HL-60/S4 (cell line): ENCODE data around the gene CTBP2.
"Not testable (repeated sequence)": the region's sequence is repeated elsewhere in the genome, so short reads cannot be mapped to it uniquely, and the experiment has no call there.

Experiments used
- in situ Hi-C: fragments of 300-500 bp; cut with MboI; formaldehyde crosslinking; loops from 2 replicates; pipeline ENCODE4 v1.14.3; 2022; ENCODE audit warnings: low sequenced_read_pairs

CTBP2 gene

DNA sequence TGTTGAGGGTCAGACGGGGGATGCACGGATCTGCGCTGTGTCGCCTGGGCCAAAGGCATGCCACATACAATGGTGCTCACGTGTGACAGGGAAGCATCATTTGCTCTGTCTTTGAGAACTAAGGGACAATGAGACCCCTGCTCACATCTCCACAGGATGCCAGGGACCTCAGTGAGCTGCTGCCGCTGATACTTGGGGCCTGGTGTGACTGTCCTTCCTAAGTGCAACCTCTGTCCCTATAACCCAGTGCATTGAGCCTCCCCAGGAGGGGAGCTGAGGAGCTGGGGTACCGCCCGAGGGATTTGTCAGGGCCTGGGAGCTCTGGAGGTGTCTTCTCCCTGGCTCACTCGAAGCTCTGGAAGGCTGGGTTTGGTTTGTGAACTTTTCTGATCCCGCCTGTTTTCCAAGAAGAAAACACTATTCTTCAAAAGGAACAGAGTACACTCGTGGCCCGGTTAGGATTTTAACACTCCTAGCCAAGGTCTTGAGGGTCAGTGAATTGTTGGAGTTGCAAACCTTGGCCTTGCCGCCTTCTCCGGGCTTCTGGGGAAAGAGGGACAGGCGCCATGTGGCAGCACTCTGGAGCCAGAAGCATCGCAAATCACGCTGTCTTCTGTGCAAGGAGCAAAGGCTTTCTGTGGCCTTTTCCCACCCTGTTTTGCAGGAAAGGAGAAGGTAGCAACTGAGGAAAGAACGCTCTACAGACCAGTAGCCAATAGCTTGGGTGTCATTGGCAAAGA lies 26.2 kb upstream of the CTBP2 start:
- in situ Hi-C loops, result no loop called here

DNA sequence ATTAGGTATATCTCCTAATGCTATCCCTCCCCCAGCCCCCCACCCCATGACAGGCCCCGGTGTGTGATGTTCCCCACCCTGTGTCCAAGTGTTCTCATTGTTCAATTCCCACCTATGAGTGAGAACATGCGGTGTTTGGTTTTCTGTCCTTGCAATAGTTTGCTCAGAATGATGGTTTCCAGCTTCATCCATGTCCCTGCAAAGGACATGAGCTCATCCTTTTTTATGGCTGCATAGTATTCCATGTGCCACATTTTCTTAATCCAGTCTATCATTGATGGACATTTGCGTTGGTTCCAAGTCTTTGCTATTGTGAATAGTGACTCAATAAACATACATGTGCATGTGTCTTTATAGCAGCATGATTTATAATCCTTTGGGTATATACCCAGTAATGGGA lies 18.7 kb upstream of the CTBP2 start:
- in situ Hi-C loops, result not testable (repeated sequence)

- in situ Hi-C loops, result no loop called here
Measured at GRCh38 chr10:125177641-125178640, 17.6 kb upstream of the CTBP2 start.

DNA sequence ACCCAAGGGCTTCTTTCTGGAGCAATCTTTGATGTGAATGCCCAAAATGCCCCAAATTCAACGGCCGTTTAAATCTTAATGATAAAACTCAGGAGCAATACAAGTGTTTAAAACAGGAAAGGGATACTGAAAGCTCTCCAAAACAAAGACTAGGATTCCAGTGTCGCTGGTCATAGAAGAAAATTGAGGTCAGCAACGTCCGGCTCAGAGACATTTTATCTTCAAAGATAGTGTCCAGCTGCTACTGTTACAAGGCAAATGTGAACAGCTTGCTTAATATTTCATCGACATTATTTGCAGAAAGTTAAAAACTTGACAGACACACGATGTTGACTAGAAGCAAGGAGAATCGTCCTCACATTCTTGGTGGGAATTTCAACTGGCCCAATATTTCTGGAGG lies 15.4 kb upstream of the CTBP2 start:
- in situ Hi-C loops, result no loop called here

GRCh38 chr10:125174360-125174759 lies 14.0 kb upstream of the CTBP2 start:
- in situ Hi-C loops, result no loop called here

DNA sequence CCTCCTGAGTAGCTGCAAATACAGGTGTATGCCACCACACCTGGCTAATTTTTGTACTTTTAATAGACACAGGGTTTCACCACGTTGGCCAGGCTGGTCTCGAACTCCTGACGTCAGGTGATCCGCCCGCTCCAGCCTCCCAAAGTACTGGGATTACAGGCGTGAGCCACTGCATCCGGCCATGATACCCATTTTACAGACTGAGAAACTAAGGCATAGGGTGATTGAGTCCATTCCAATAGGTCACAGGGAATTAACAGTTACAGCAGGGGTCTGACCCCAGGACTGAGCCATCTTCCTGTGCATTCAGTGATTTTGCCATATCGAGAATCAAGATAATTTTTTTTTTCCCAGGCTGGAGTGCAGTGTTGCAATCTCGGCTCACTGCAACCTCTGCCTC lies 12.3 kb upstream of the CTBP2 start:
- in situ Hi-C loops, result no loop called here

DNA sequence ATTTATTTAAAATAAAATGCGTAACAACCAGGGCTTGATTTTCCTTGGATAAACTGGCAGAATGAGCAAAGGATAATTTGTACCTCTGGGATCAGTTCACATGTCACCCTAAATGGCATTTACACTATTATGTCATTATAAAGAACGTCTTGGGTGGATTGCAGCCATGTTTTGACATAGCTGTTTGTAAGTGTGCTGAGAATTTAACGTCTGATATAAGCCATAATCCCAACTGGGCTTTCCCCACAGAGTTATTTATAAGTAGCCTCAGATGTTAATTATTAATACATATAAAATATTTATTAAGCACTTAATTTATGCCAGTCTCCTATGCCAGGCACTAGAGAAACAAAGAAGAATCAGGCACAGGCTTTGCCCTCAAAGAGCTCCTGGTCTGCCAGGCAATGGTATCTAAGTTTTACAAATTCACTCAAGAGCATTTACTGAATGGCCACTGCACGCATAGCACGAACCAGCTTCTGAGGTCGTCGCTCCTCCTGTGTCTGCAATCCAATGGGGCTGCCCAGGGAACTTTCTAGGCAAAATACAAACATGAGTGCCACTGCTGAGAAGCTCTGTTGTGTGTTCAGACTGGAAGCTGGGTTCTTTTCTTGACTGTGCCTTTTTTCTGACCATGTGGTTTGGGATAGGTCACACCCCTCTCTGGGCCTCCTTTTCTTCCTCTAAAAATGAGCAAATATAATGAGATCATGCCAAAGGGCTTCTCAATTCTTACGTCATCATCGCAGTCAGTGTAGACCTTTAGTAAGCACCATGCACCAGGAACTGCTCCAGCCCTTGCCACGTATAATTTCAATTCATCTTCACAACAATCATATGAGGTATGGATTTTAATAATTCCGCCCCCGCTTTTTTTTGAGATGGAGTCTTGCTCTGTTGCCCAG lies 11.3 kb upstream of the CTBP2 start:
- in situ Hi-C loops, result no loop called here

DNA sequence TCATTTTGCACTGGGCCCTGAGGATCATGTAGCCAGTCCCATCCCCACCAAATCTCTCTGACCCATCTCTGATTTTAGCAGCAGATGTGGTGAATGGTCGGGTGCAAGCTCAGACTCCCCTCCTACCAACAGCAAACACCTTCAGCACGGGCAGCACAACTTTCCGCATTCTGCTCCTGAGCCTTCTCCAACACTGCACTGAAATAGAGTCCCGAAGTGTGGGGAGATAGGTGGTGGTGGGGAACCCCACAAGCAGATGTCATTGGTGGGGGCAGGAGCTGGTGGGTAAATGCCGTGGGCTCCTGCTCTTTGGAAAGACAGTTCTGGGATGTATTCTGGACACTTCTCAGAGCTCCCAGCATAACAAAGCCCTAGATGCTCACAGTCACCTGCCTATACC lies 9.6 kb upstream of the CTBP2 start:
- in situ Hi-C loops, result no loop called here

GRCh38 chr10:125169279-125169678 lies 8.9 kb upstream of the CTBP2 start:
- in situ Hi-C loops, result no loop called here

GRCh38 chr10:125166658-125167057 lies 6.3 kb upstream of the CTBP2 start:
- in situ Hi-C loops, result no loop called here

DNA sequence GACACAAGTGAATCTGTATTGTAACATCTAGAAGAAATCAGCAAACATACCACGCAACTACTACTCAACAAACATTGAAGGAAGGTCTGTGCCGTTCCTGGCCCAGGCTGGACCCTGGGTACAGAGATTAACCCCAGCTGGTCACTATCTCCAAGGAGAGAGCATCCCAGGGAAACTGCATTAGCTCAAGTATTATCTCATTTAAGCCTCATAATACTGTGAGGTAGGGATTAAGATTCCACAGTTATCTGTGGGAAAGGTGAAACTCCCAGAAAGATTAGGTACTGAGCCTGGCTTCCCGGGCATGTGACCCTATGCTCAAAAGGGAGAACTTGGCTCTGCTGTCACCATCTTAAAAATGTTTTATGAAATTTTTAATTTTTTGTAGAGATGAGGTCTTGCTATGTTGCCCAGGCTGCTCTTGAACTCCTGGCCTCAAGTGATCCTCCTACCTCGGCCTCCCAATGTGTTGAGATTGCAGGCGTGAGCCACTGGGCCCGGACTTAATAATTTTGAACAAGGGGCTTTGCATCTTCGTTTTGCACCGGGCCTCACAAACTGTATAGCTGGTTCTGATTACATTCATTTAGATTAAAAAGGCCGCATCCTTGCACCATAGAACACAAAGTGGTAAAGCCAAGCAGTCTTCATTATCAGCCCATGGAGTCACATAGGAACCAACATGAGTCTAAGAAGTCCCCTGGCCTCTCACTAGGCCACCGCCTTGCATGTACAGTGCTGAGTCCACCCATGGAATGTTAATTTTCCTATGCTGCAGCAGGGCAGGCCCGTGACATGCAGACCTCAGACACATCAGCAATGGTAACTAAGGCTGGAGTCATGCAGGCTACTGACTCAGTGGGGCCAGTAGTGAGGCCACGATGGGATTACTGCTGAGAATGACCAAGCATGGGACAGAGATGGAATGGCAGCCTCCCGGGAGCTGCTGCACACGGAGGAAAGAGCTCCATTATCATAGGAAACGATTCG lies 5.5 kb upstream of the CTBP2 start:
- in situ Hi-C loops, result no loop called here

GRCh38 chr10:125164421-125164820 lies 4.1 kb upstream of the CTBP2 start:
- in situ Hi-C loops, result no loop called here

- in situ Hi-C loops, result no loop called here
Measured at GRCh38 chr10:125163803-125164202, 3.4 kb upstream of the CTBP2 start.

DNA sequence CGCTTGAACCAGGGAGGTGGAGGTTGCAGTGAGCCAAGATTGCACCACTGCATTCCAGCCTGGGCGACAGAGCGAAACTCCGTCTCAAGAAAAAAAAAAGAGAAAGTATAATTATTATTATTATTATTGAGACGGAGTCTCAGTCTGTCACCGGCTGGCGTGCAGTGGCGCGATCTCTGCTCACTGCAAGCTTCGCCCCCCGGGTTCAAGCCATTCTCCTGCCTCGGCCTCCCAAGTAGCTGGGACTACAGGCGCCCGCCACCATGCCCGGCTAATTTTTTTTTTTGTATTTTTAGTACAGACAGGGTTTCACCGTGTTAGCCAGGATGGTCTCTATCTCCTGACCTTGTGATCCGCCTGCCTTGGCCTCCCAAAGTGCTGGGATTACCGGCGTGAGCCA lies 2.9 kb upstream of the CTBP2 start:
- in situ Hi-C loops, result not testable (repeated sequence)

- in situ Hi-C loops, result no loop called here
Measured at GRCh38 chr10:125162120-125162931, 2.0 kb upstream of the CTBP2 start.

- in situ Hi-C loops, result no loop called here
Measured at GRCh38 chr10:125161707-125162119, 1.4 kb upstream of the CTBP2 start.

- in situ Hi-C loops, result no loop called here
Measured at GRCh38 chr10:125160856-125161706, 718 bp upstream of the CTBP2 start.

DNA sequence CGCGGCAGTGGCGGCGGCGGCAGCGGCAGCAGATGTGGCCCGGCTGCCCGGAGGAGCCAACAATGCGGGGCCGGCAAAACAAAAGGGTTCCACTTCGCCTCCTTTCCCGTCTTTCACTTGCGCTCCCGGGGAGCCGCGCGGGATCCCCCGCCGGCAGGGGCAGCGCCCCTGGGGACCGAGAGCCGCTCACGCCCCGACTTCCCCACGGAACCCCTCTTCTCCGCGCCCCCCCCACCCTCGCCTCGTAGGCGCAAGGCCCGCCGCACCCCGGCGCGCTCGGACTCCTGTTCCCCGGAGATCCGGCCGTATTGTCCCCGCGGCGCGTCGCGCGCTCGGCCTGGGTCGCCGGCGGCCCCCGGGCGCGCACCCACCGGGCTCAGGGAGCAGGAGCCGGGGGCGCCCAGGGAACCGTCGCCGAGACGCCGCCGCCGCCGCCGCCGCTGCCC lies 854 bp downstream of the CTBP2 start:
- in situ Hi-C loops, result no loop called here
